ENCODE results near the gene C1QTNF12. TPM values are rescaled to one million over a fixed set of nuclear protein-coding genes. Genes with fewer than 3 reads are reported as not detected.

C1QTNF12 gene
- polyA plus RNA-seq, 4 donors = 9.0 to 20.6 (median 9.9) TPM

GRCh38 chr1:1282998-1283397, 36.5 kb upstream of the C1QTNF12 start:
- no peak for DNase-seq (ENCODE audit: low read depth in 4 of 4, low spot score in 3 of 4)

GRCh38 chr1:1281533-1282321, 35.2 kb upstream of the C1QTNF12 start:
- DNase-seq (ENCODE audit: low read depth in 4 of 4, low spot score in 3 of 4) = no peak

GRCh38 chr1:1280782-1281481, 34.4 kb upstream of the C1QTNF12 start:
- no peak for DNase-seq (ENCODE audit: low read depth in 4 of 4, low spot score in 3 of 4)

GRCh38 chr1:1279028-1279427, 32.5 kb upstream of the C1QTNF12 start:
- no peak for DNase-seq (ENCODE audit: low read depth in 4 of 4, low spot score in 3 of 4)

- DNase-seq (ENCODE audit: low read depth in 4 of 4, low spot score in 3 of 4) = no peak
Measured at GRCh38 chr1:1278620-1279019, 32.1 kb upstream of the C1QTNF12 start.

- DNase-seq (ENCODE audit: low read depth in 4 of 4, low spot score in 3 of 4) = no peak
Measured at GRCh38 chr1:1275836-1276235, 29.3 kb upstream of the C1QTNF12 start.

DNA sequence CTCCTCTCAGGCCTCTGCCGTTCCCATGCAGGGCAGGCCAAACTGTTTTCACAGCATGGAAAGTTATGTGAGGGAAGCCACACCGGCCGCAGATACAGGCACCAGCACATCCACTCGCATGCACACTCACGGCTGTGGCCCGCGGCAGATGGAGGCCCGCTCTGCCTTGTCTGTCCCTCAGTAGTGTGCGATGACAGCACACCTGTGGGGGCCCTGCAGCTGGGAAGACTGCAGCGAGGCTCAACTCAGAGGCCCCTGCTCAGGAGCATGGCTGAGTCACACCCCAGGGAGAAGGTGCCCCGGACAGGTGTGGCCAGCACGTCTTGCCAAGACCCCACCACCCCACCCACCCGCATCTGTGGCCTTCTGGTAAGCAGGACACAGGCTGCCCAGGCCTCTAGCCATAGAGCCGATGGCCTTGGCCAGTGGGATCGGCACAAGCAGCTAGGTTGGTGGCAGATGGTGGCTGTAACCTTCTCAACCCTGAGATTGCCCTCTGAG, 28.5 kb upstream of the C1QTNF12 start:
- DNase-seq (ENCODE audit: low read depth in 4 of 4, low spot score in 3 of 4) = no peak

DNA sequence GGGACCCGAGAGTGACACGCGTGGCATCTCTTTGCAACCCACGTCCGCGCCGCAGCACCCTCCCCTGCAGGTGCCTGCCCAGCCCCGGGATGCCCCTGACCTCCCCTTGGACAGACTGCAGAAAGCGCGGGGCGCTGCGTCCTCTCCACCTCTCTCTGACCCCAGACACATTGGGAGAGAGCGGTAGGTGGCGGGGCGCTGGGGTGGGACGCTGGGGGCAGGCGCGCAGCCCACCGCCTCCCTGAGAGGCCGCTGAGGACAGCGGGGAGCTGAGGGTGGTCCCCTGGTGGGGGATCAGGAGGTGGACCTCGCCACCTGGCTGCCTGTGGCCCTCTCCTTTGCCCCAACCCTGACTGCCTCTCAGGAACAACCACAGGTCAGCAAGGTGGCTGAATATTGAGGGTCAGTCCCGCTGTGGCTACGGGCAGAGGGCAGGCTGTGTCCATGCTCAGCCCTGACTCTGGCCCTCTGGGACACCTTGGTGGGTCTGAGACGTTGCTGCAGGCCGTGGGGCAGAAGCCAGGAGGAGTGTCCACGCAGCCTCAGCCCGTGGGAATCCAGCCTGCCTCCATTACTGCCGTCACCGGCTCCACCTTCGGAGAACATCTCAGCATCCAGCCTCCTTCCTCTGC, 27.9 kb upstream of the C1QTNF12 start:
- DNase-seq (ENCODE audit: low read depth in 4 of 4, low spot score in 3 of 4) = no peak

DNA sequence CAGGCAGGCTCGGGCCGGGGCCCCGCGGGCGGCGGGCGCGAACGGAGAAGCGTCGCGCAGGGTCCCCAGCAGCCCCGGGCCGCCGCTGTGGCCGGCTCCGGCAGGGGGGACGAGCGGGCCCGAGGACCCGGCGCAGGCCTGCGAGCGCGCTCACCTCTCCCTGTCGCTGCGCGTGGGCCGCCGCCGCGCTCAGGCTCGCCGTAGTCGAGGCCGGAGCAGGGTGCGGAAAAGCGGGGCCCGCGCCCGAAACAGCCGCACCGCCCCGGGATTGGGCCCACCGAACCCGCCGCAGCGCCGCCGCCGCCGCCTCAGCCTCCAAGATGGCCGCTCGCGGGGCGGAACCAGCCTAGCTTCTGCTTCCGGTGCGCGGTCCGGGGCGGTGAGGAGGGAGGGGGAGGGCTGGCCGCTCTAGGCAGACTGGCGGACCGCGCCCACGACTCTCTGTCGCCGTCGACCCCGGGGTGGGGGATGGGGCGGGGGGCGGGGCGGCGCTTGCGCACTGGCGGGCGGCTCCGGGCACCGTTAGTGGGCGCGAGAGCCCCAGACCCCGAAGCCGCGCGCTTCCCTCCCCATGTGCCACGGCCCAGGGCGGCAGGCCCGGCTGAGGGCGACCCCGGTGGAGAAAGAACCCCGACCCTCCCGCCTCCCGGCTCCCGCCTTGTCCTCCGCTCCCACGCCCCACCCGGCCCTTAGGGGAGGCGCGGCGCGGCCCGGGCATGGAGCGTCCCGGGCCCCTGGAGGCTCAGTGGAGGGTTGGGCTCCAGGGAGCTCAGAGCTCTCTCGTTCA, 27.2 kb upstream of the C1QTNF12 start, which contains the start of gene UBE2J2:
Gene UBE2J2, minus strand, starts transcription at position 343 of the 787 bp plus-strand sequence. CDS start 5,862 bp downstream, outside the sequence.
- DNase-seq (ENCODE audit: low read depth in 4 of 4, low spot score in 3 of 4) = peak; percentile 71 to 81 (median 78)

GRCh38 chr1:1273209-1273511, 26.6 kb upstream of the C1QTNF12 start:
- no peak for DNase-seq (ENCODE audit: low read depth in 4 of 4, low spot score in 3 of 4)

DNA sequence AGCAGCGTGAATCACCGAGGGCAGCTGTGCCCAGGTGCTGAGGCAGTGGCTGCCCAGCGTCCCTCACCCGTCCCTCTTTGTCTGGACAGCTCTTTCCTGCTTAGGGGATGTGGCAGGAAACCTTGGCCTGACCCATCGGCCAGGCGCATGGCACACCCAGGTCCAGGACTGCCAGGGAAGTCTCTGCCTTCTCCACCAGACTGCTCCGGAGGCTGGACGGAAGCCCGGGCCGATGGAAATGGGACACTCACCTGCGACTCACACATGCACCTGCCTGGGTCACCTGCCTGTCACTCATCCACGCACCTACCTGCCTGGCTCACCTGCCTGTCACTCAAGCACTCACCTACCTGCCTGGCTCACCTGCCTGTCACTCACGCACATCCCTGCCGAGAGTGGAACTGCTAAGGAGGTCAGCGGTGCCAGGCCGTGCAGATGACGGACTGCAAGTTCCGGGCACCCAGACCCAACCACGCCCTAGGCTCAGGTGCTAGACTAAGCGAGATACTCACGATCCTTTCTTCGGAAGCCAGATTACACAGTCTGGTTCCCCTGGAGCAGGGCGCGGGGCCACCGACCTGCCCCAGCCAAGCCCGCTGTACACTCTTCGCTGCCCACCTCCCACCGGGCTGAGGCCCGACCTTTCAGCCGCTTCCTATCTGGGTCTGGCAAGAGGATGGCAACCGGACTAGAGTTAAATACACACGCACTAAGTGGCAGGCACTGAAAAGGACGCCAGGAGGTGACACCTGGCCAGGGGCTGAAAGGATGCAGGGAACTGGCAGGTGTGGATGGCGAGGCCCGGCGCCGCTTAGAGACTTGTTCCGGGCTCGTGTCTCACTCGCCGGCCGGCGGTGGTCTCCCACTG, 26.1 kb upstream of the C1QTNF12 start:
- no peak for DNase-seq (ENCODE audit: low read depth in 4 of 4, low spot score in 3 of 4)

GRCh38 chr1:1270813-1271212, 24.3 kb upstream of the C1QTNF12 start:
- no peak for DNase-seq (ENCODE audit: low read depth in 4 of 4, low spot score in 3 of 4)

GRCh38 chr1:1268284-1268682, 21.8 kb upstream of the C1QTNF12 start:
- no peak for DNase-seq (ENCODE audit: low read depth in 4 of 4, low spot score in 3 of 4)

GRCh38 chr1:1267488-1268283, 21.2 kb upstream of the C1QTNF12 start:
- DNase-seq (ENCODE audit: low read depth in 4 of 4, low spot score in 3 of 4) = no peak

DNA sequence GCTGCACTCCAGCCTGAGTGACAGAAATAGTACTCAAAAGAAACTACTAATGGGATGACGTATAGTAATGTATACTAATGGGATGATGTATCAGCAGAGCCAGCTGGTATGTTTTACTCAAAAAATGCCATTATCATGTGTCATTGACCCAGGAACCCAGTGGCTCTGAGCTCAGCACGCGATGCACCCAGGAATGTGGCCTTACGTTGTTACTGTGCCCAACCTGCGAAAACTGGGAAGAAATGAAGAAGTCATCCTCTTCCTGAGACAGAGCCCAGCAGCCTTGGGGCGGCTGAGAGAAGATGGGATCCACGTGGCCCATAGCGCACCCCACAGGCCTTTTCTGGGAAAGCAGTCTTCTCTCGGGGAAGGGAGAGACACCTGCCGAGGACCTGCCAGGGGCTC, 18.3 kb upstream of the C1QTNF12 start:
- no peak for DNase-seq (ENCODE audit: low read depth in 4 of 4, low spot score in 3 of 4)

DNA sequence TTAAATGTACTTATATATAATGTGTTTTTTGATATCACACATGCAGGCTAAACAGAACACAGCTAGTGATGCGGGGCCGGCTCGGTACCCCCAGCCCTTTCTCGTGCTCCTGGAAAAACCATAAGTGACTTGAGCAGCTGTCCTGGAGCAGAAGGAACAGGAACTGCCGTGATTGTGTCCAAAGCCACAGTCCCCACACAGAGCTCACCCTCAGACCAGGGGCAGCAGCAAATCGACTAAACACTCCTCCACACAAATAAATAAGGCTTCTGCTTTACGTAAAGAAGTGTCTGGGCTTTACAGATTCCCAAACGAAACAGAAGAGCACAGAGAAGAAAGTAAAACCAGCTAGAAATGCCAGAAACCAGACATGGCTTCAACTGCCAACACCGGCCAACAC, 17.5 kb upstream of the C1QTNF12 start:
- DNase-seq (ENCODE audit: low read depth in 4 of 4, low spot score in 3 of 4) = no peak

GRCh38 chr1:1262758-1263157, 16.2 kb upstream of the C1QTNF12 start:
- DNase-seq (ENCODE audit: low read depth in 4 of 4, low spot score in 3 of 4) = no peak

DNA sequence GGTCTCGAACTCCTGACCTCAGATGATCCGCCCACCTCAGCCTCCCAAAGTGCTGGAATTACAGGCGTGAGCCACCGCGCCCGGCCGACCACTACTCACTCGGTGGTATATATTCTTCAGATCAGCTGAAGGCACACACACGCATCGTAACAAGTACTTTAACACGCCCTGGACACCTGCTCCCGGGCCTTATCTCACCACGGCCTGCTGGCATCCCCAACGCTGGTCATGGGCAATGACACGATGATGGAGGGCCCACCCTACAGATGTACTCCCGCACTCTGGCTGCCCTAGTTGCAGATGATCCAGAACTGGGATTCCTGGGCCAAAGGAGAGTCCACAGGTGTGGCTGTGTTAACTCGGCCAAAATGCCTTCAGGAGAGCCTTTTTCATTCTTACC, 15.5 kb upstream of the C1QTNF12 start:
- DNase-seq (ENCODE audit: low read depth in 4 of 4, low spot score in 3 of 4) = no peak

Measured in right renal pelvis (tissue), 4 donors.